ENCODE measurements around the gene TAF15. TPM values are rescaled to one million over a fixed set of nuclear protein-coding genes. Genes with fewer than 3 reads are reported as not detected.

TAF15 gene
- polyA plus RNA-seq, 1 of the 3 experiments (the other 2 are of a cell fraction): 78.0 TPM

DNA sequence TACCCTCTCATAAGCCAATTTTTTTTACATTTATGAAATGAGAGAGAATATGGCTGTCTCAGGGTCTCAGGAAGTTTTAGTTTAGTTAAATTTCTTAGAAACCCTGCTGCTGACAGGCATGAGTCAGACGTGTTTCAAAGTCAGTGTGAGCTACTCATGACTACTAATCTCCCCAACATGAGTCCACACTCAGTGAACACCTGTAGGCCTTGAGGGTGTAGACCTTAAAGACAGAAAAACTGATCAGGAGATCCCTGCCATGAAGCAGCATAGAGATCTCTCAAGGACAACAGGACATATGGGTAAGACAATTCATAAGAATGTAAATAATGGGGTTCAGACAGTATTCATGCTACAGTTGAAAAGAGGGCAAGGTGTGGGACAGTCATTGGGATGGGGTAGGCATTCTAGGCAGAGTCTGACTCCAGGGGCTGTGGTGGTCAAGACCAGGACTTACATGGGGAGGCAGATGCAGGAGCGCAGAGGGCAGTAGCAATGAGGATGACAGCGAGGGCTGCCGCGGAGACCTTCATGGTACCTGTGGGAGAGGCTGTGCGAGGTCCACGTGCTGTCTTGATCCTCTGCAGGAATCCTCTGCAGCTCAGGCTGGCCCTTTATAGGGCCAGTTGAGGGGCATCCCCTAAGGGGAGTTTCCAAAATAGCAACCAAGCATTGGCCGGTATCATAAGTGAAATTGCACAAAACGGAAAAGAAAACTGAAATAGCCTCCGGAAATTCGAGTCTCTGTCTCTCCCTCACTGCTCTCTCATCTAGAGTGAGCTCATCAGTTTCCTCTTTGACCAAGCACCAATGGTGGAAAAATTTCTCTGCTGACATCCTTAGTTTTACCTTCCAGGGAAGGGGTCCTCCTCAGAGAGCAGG is 70.7 kb downstream of the TAF15 start, which contains the start of gene CCL5:
Gene CCL5, minus strand, starts transcription at position 588 of the 882 bp plus-strand sequence.
- no peak for TF ChIP-seq RAD21 (IDR thresholded peaks at IDR 0.05; ENCODE audit: low read length)
- TF ChIP-seq RXRA (IDR thresholded peaks at IDR 0.05; ENCODE audit: borderline replicate concordance, low read depth): no peak
- TF ChIP-seq, protein P1, sequence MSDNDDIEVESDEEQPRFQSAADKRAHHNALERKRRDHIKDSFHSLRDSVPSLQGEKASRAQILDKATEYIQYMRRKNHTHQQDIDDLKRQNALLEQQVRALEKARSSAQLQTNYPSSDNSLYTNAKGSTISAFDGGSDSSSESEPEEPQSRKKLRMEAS (IDR thresholded peaks at IDR 0.05; ENCODE audit: low read depth): no peak
- TF ChIP-seq, protein P2, sequence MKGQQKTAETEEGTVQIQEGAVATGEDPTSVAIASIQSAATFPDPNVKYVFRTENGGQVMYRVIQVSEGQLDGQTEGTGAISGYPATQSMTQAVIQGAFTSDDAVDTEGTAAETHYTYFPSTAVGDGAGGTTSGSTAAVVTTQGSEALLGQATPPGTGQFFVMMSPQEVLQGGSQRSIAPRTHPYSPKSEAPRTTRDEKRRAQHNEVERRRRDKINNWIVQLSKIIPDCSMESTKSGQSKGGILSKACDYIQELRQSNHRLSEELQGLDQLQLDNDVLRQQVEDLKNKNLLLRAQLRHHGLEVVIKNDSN (IDR thresholded peaks at IDR 0.05; ENCODE audit: borderline replicate concordance, low read depth): no peak
- TF ChIP-seq EZH2phosphoT487 (IDR thresholded peaks at IDR 0.05; ENCODE audit: borderline replicate concordance, low read depth): no peak
- TF ChIP-seq SIN3A (IDR thresholded peaks at IDR 0.05; ENCODE audit: borderline replicate concordance, low read depth, low read length): no peak
- no peak for TF ChIP-seq NFIC (IDR thresholded peaks at IDR 0.05; ENCODE audit: borderline replicate concordance)
- no peak for TF ChIP-seq POLR2AphosphoS5 (IDR thresholded peaks at IDR 0.05; ENCODE audit: low read depth, low read length)
- TF ChIP-seq, protein P3, sequence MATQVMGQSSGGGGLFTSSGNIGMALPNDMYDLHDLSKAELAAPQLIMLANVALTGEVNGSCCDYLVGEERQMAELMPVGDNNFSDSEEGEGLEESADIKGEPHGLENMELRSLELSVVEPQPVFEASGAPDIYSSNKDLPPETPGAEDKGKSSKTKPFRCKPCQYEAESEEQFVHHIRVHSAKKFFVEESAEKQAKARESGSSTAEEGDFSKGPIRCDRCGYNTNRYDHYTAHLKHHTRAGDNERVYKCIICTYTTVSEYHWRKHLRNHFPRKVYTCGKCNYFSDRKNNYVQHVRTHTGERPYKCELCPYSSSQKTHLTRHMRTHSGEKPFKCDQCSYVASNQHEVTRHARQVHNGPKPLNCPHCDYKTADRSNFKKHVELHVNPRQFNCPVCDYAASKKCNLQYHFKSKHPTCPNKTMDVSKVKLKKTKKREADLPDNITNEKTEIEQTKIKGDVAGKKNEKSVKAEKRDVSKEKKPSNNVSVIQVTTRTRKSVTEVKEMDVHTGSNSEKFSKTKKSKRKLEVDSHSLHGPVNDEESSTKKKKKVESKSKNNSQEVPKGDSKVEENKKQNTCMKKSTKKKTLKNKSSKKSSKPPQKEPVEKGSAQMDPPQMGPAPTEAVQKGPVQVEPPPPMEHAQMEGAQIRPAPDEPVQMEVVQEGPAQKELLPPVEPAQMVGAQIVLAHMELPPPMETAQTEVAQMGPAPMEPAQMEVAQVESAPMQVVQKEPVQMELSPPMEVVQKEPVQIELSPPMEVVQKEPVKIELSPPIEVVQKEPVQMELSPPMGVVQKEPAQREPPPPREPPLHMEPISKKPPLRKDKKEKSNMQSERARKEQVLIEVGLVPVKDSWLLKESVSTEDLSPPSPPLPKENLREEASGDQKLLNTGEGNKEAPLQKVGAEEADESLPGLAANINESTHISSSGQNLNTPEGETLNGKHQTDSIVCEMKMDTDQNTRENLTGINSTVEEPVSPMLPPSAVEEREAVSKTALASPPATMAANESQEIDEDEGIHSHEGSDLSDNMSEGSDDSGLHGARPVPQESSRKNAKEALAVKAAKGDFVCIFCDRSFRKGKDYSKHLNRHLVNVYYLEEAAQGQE (IDR thresholded peaks at IDR 0.05; ENCODE audit: low read depth, low read length): no peak
- TF ChIP-seq, protein P4, sequence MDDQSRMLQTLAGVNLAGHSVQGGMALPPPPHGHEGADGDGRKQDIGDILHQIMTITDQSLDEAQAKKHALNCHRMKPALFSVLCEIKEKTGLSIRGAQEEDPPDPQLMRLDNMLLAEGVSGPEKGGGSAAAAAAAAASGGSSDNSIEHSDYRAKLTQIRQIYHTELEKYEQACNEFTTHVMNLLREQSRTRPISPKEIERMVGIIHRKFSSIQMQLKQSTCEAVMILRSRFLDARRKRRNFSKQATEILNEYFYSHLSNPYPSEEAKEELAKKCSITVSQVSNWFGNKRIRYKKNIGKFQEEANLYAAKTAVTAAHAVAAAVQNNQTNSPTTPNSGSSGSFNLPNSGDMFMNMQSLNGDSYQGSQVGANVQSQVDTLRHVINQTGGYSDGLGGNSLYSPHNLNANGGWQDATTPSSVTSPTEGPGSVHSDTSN (IDR thresholded peaks at IDR 0.05): no peak
- TF ChIP-seq SMC3 (IDR thresholded peaks at IDR 0.05; ENCODE audit: low read depth, low read length): no peak
- TF ChIP-seq TCF12 (IDR thresholded peaks at IDR 0.05): no peak
- TF ChIP-seq, protein P5, sequence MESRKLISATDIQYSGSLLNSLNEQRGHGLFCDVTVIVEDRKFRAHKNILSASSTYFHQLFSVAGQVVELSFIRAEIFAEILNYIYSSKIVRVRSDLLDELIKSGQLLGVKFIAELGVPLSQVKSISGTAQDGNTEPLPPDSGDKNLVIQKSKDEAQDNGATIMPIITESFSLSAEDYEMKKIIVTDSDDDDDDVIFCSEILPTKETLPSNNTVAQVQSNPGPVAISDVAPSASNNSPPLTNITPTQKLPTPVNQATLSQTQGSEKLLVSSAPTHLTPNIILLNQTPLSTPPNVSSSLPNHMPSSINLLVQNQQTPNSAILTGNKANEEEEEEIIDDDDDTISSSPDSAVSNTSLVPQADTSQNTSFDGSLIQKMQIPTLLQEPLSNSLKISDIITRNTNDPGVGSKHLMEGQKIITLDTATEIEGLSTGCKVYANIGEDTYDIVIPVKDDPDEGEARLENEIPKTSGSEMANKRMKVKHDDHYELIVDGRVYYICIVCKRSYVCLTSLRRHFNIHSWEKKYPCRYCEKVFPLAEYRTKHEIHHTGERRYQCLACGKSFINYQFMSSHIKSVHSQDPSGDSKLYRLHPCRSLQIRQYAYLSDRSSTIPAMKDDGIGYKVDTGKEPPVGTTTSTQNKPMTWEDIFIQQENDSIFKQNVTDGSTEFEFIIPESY (IDR thresholded peaks at IDR 0.05; ENCODE audit: borderline replicate concordance, low read depth): no peak
- TF ChIP-seq TEAD4 (IDR thresholded peaks at IDR 0.05; ENCODE audit: borderline replicate concordance, insufficient read depth): no peak
- no peak for TF ChIP-seq YY1 (IDR thresholded peaks at IDR 0.05; ENCODE audit: low read depth)
- no peak for TF ChIP-seq MEF2A (IDR thresholded peaks at IDR 0.05; ENCODE audit: borderline replicate concordance, low read depth)
- TF ChIP-seq RFX5 (IDR thresholded peaks at IDR 0.05; ENCODE audit: low read length): no peak
- TF ChIP-seq, protein P6, sequence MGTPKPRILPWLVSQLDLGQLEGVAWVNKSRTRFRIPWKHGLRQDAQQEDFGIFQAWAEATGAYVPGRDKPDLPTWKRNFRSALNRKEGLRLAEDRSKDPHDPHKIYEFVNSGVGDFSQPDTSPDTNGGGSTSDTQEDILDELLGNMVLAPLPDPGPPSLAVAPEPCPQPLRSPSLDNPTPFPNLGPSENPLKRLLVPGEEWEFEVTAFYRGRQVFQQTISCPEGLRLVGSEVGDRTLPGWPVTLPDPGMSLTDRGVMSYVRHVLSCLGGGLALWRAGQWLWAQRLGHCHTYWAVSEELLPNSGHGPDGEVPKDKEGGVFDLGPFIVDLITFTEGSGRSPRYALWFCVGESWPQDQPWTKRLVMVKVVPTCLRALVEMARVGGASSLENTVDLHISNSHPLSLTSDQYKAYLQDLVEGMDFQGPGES (IDR thresholded peaks at IDR 0.05; ENCODE audit: low read depth, low read length): no peak
- TF ChIP-seq EP300 (IDR thresholded peaks at IDR 0.05; ENCODE audit: borderline replicate concordance in 1 of 2, low read depth in 1 of 2, low read length in 1 of 2): no peak
- Histone ChIP-seq H3K27ac (ENCODE audit: low read depth in 2 of 2, low read length in 1 of 2) (no peak within 1 kb of the TSS), H3K9me2 (no peaks in the 10 kb centered on the region), H2AFZ (ENCODE audit: low read depth) (0 out of 2 replicates have a peak within 1 kb of the TSS, but pooled peaks have one; percentile 22), H3K36me3 (replicated peaks in 1 of 2; ENCODE audit: control insufficient read depth in 1 of 2, insufficient read depth in 2 of 2, low read length in 1 of 2) (no peaks in the 10 kb centered on the region), H4K20me1 (ENCODE audit: insufficient read depth) (no peaks in the 10 kb centered on the region), H3K9me3 (no peaks in the 10 kb centered on the region), H3K4me2 (no peak within 1 kb of the TSS), H3K79me2 (ENCODE audit: insufficient read depth) (no peaks in the 10 kb centered on the region), H3K27me3 (ENCODE audit: insufficient read depth) (no peaks in the 10 kb centered on the region), H3K9ac (no peak within 1 kb of the TSS), H3K4me1 (ENCODE audit: control insufficient read depth in 1 of 2, insufficient read depth in 2 of 2, low read depth in 1 of 2, low read length in 1 of 2) (no peaks in the 10 kb centered on the region), H3F3A (replicated peaks; ENCODE audit: insufficient read depth) (no peaks in the 10 kb centered on the region), H3K4me3 (ENCODE audit: low read depth in 2 of 2, low read length in 1 of 2) (no peak within 1 kb of the TSS)
- DNase-seq: no peak
- 58% methylated on average over 11 of the region's 11 CpGs for WGBS (ENCODE audit: low lambda C conversion rate)
- CTCF ChIA-PET: interaction anchor here (1.2 kb wide), 1 partner anchor 269 kb away, joined by 4 read pairs; no protein-coding TSS in a partner anchor
- POLR2A ChIA-PET: no interaction called here
